ENCODE measurements around the gene FRMPD1. TPM values are rescaled to one million over a fixed set of nuclear protein-coding genes. Genes with fewer than 3 reads are reported as not detected.
"Not testable (repeated sequence)": the region's sequence is repeated elsewhere in the genome, so short reads cannot be mapped to it uniquely, and the experiment has no call there.

FRMPD1 gene
- total and polyA plus RNA-seq, 5 donors from 2014 or later = not detected

GRCh38 chr9:37745970-37746369 lies 95.2 kb downstream of the FRMPD1 start:
- H3K9me3 Mint-ChIP-seq = no peaks in the 10 kb centered on the region

GRCh38 chr9:37746448-37747270 lies 95.9 kb downstream of the FRMPD1 start:
- Mint-ChIP-seq H3K36me3 (no peaks in the 10 kb centered on the region), H3K4me3 (no peak overlapping the region), H3K27me3 (peaks cover 18% of the 10 kb centered on the region), H3K4me1 (peaks cover 0 to 8% (median 5%) of the 10 kb centered on the region in 4 donors), H3K27ac (no peak overlapping the region), H3K9me3 (peaks cover 0 to 2% (median 0%) of the 10 kb centered on the region in 7 donors)
- DNase-seq (no peak), ATAC-seq (ENCODE audit: low read depth in 2 of 2) (no peak)
- Histone ChIP-seq H3K27me3 (ENCODE audit: control insufficient read depth, insufficient read depth, low read length) (no peaks in the 10 kb centered on the region), H3K4me1 (ENCODE audit: control insufficient read depth, insufficient read depth, low read length, poor library complexity, severe bottlenecking) (no peaks in the 10 kb centered on the region), H3K9me3 (ENCODE audit: control insufficient read depth in 2 of 2, low read length in 2 of 2) (no peaks in the 10 kb centered on the region), H3K36me3 (ENCODE audit: control insufficient read depth, insufficient read depth, low read length) (no peaks in the 10 kb centered on the region), H3K4me3 (ENCODE audit: low read depth, low read length) (no peak overlapping the region), H3K27ac (ENCODE audit: insufficient read depth, low read length, poor library complexity, severe bottlenecking) (no peak overlapping the region)

More at GRCh38 chr9:37745970-37746369, 95.2 kb downstream of the FRMPD1 start:
- Mint-ChIP-seq H3K4me3 (no peak overlapping the region), H3K27me3 (peaks cover 18% of the 10 kb centered on the region), H3K4me1 (peaks cover 0 to 8% (median 4%) of the 10 kb centered on the region in 4 donors), H3K36me3 (no peaks in the 10 kb centered on the region), H3K27ac (no peak overlapping the region)
- Histone ChIP-seq H3K9me3 (ENCODE audit: control insufficient read depth in 2 of 2, low read length in 2 of 2) (no peaks in the 10 kb centered on the region), H3K27ac (ENCODE audit: insufficient read depth, low read length, poor library complexity, severe bottlenecking) (no peak overlapping the region), H3K36me3 (ENCODE audit: control insufficient read depth, insufficient read depth, low read length) (no peaks in the 10 kb centered on the region), H3K4me1 (ENCODE audit: control insufficient read depth, insufficient read depth, low read length, poor library complexity, severe bottlenecking) (no peaks in the 10 kb centered on the region), H3K4me3 (ENCODE audit: low read depth, low read length) (no peak overlapping the region), H3K27me3 (ENCODE audit: control insufficient read depth, insufficient read depth, low read length) (no peaks in the 10 kb centered on the region)
- DNase-seq (no peak), ATAC-seq (ENCODE audit: low read depth in 2 of 2) (no peak)

- peaks cover 0 to 8% (median 5%) of the 10 kb centered on the region in 4 donors for H3K4me1 Mint-ChIP-seq
- Histone ChIP-seq H3K27me3 (ENCODE audit: control insufficient read depth, insufficient read depth, low read length) (no peaks in the 10 kb centered on the region), H3K9me3 (ENCODE audit: control insufficient read depth in 2 of 2, low read length in 2 of 2) (no peaks in the 10 kb centered on the region), H3K36me3 (ENCODE audit: control insufficient read depth, insufficient read depth, low read length) (no peaks in the 10 kb centered on the region), H3K4me3 (ENCODE audit: low read depth, low read length) (no peak overlapping the region), H3K27ac (ENCODE audit: insufficient read depth, low read length, poor library complexity, severe bottlenecking) (no peak overlapping the region), H3K4me1 (ENCODE audit: control insufficient read depth, insufficient read depth, low read length, poor library complexity, severe bottlenecking) (no peaks in the 10 kb centered on the region)
- H3K27ac Mint-ChIP-seq = no peak overlapping the region
- peaks cover 18% of the 10 kb centered on the region for H3K27me3 Mint-ChIP-seq
- ATAC-seq (ENCODE audit: low read depth in 2 of 2) (peak; percentile 69), DNase-seq (peak; percentile 9 to 68 (median 37))
- no peaks in the 10 kb centered on the region for H3K36me3 Mint-ChIP-seq
- H3K9me3 Mint-ChIP-seq = peaks cover 0 to 2% (median 0%) of the 10 kb centered on the region in 7 donors
- no peak overlapping the region for H3K4me3 Mint-ChIP-seq
Observed at GRCh38 chr9:37747271-37747753, 96.6 kb downstream of the FRMPD1 start.

GRCh38 chr9:37749129-37749528 lies 98.4 kb downstream of the FRMPD1 start:
- DNase-seq (no peak), ATAC-seq (ENCODE audit: low read depth in 2 of 2) (no peak)
- Histone ChIP-seq H3K9me3 (ENCODE audit: control insufficient read depth in 2 of 2, low read length in 2 of 2) (no peaks in the 10 kb centered on the region), H3K27me3 (ENCODE audit: control insufficient read depth, insufficient read depth, low read length) (no peaks in the 10 kb centered on the region), H3K4me3 (ENCODE audit: low read depth, low read length) (no peak overlapping the region), H3K27ac (ENCODE audit: insufficient read depth, low read length, poor library complexity, severe bottlenecking) (no peak overlapping the region), H3K36me3 (ENCODE audit: control insufficient read depth, insufficient read depth, low read length) (no peaks in the 10 kb centered on the region), H3K4me1 (ENCODE audit: control insufficient read depth, insufficient read depth, low read length, poor library complexity, severe bottlenecking) (peaks cover 6% of the 10 kb centered on the region)
- Mint-ChIP-seq H3K4me3 (peak overlapping the region in 1 of 4 donors; percentile 78), H3K27ac (no peak overlapping the region), H3K36me3 (peaks cover 3% of the 10 kb centered on the region), H3K9me3 (peaks cover 0 to 2% (median 0%) of the 10 kb centered on the region in 7 donors), H3K27me3 (peaks cover 13% of the 10 kb centered on the region), H3K4me1 (peaks cover 5 to 21% (median 14%) of the 10 kb centered on the region in 4 donors)

GRCh38 chr9:37751186-37751585 lies 100.4 kb downstream of the FRMPD1 start:
- Histone ChIP-seq H3K27ac (ENCODE audit: insufficient read depth, low read length, poor library complexity, severe bottlenecking) (no peak overlapping the region), H3K27me3 (ENCODE audit: control insufficient read depth, insufficient read depth, low read length) (no peaks in the 10 kb centered on the region), H3K4me1 (ENCODE audit: control insufficient read depth, insufficient read depth, low read length, poor library complexity, severe bottlenecking) (peaks cover 17% of the 10 kb centered on the region), H3K4me3 (ENCODE audit: low read depth, low read length) (no peak overlapping the region), H3K9me3 (ENCODE audit: control insufficient read depth in 2 of 2, low read length in 2 of 2) (no peaks in the 10 kb centered on the region), H3K36me3 (ENCODE audit: control insufficient read depth, insufficient read depth, low read length) (no peaks in the 10 kb centered on the region)
- peak overlapping the region in 1 of 3 donors; percentile 8 for H3K27ac Mint-ChIP-seq
- peaks cover 13% of the 10 kb centered on the region for H3K27me3 Mint-ChIP-seq
- ATAC-seq (ENCODE audit: low read depth in 2 of 2) (no peak), DNase-seq (no peak)
- peaks cover 16 to 39% (median 28%) of the 10 kb centered on the region in 4 donors for H3K4me1 Mint-ChIP-seq
- H3K4me3 Mint-ChIP-seq = peak overlapping the region; percentile 12 to 86 (median 58)
- H3K9me3 Mint-ChIP-seq = peaks cover 0 to 2% (median 0%) of the 10 kb centered on the region in 7 donors
- H3K36me3 Mint-ChIP-seq = peaks cover 4% of the 10 kb centered on the region

- not testable (repeated sequence) for H3K9me3 Mint-ChIP-seq; H3K4me3 ChIP-seq (ENCODE audit: low read depth, low read length); H3K36me3 ChIP-seq (ENCODE audit: control insufficient read depth, insufficient read depth, low read length); H3K36me3 Mint-ChIP-seq; H3K27ac ChIP-seq (ENCODE audit: insufficient read depth, low read length, poor library complexity, severe bottlenecking); DNase-seq; H3K27ac Mint-ChIP-seq; ATAC-seq (ENCODE audit: low read depth in 2 of 2); H3K4me3 Mint-ChIP-seq; H3K9me3 ChIP-seq (ENCODE audit: control insufficient read depth in 2 of 2, low read length in 2 of 2); H3K27me3 ChIP-seq (ENCODE audit: control insufficient read depth, insufficient read depth, low read length)
- H3K27me3 Mint-ChIP-seq = peaks cover 13% of the 10 kb centered on the region
- peaks cover 16 to 43% (median 28%) of the 10 kb centered on the region in 4 donors for H3K4me1 Mint-ChIP-seq
- peaks cover 17% of the 10 kb centered on the region for H3K4me1 ChIP-seq (ENCODE audit: control insufficient read depth, insufficient read depth, low read length, poor library complexity, severe bottlenecking)
Observed at GRCh38 chr9:37751704-37752103, 101.0 kb downstream of the FRMPD1 start.

GRCh38 chr9:37752112-37752511 lies 101.4 kb downstream of the FRMPD1 start:
- H3K4me1 Mint-ChIP-seq = peaks cover 15 to 41% (median 27%) of the 10 kb centered on the region in 4 donors
- H3K36me3 Mint-ChIP-seq; H3K9me3 ChIP-seq (ENCODE audit: control insufficient read depth in 2 of 2, low read length in 2 of 2); H3K9me3 Mint-ChIP-seq; DNase-seq; H3K36me3 ChIP-seq (ENCODE audit: control insufficient read depth, insufficient read depth, low read length); H3K4me3 ChIP-seq (ENCODE audit: low read depth, low read length); H3K27ac ChIP-seq (ENCODE audit: insufficient read depth, low read length, poor library complexity, severe bottlenecking); H3K27ac Mint-ChIP-seq; ATAC-seq (ENCODE audit: low read depth in 2 of 2); H3K27me3 ChIP-seq (ENCODE audit: control insufficient read depth, insufficient read depth, low read length): not testable (repeated sequence)
- H3K27me3 Mint-ChIP-seq = peaks cover 10% of the 10 kb centered on the region
- H3K4me3 Mint-ChIP-seq = peak overlapping the region; percentile 15 to 99 (median 96)
- peaks cover 17% of the 10 kb centered on the region for H3K4me1 ChIP-seq (ENCODE audit: control insufficient read depth, insufficient read depth, low read length, poor library complexity, severe bottlenecking)

All from CD4-positive, CD25-positive, alpha-beta regulatory T cell (primary cell).